ENCODE results near the gene KDM5A. TPM values are rescaled to one million over a fixed set of nuclear protein-coding genes. Genes with fewer than 3 reads are reported as not detected.

The KDM5A gene
- 10 to 100 TPM; 55.4 to 56.3 TPM for total RNA-seq

DNA sequence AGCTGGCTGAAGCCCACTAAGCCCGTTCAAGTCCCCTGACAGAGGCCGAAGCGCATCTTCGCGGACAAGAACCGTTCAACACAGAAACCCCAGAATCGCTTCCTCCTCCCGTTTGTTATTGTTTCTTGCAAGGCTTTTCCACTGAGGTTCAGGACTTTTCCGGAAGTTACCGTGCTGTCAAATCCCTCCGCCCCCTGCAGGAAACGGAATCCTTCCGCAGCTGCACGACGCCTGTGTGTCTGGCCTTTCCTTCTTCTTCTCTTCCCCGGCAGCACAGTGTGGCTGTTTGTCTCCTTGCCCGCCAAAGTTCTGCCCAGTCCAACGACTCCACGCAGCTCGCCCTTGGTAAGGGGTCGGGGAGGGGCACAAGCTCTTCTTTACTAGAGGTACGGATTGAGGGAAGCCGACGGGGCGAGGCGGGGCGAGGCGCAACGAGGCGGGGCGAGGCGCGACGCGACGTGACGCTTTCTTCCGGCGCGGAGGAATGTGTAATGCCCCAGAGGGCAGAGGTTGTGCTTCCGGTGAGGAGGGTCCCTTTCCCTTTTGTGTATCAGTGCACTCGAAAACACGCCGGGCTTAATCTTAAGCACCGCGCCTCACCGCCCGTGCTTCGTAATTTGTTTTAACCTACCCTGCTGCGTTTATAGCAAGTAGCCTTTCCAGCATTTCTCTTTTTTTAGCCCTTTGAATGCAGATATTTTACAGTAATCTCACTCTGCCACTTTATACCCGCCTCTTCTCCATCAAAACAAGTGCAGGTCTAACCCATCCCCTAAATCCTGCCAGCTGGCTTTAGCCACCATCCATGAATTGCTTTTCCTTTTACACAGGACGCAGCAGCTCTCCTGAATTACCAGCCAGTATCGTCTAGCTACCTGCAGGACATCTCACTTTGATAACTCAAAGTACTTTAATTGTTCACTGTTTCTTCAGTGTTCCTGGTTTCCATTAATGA lies at the start of gene KDM5A:
Gene KDM5A (minus strand): TSS at position 179 of the 955 bp plus-strand sequence. CDS start 229 bp downstream, outside the sequence.

DNA sequence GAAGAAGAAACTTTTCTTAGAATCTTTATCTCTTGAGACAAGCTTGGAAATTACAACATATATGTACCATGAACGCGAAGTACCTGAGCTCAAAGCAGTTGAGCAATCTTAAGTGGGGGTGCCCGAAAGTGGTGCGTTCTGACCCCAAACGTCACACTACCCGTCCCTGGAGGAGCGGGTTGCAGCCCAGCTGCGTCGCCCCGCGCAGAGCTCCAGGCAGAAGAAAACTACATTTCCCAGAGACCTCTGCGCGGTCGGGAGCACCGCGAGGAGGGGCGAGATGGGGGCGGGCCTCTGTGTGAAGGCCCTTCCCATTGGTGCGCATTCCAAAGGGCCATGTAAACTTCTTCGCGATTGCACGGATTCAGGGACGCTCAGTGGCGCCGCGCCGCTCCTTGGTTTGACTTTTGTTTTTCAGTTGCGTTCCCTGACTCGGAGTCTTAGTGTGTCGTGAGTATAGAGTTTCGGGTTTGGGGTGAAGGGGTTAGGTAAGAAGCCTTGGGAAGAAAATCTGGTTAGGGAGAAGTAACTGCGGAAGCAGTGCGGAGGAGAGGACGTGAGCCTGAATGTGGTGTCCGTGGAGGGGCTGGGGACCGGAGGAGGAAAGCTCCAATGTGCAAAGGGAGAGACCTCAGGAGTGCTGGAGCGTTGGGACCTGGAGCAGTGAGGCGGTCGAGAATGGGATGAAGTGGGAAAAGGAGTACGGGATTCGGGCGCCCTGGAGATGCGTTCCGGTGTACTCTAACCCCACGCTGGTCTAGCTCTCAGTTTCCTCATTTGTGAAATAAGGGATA lies 12.3 kb upstream of the KDM5A start, which contains the start of gene CCDC77:
Gene CCDC77 (plus strand): TSS at position 410 of the 794 bp plus-strand sequence. CDS start 7,740 bp downstream, outside the sequence.

DNA sequence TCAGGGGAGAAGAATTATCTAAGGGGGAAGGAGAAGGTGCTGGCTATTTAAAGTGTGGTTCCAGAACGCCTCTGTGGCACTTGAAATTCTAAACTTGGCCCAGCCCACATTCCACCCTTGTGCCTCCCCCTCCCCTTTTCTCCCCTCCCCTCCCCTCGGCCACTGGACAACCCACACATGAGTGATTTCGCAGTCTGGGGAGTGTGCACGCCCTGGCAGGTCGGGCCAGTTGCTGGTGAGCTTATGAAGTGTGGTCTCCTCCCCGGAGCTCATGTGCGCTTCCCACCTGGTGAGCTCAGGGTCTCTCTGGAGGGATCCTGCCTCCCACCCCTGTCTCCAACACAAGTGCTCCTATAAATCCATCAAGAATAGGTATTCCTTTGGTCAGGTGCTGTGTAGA lies 126.3 kb downstream of the KDM5A start, which contains the start of gene SLC6A13:
Gene SLC6A13 (minus strand): TSS at position 20 of the 400 bp plus-strand sequence. CDS start 2,784 bp downstream, outside the sequence.

Other genes starting within 250 kb of the KDM5A start
- 1 to 10 TPM in 1 of 2 donors, not detected in 1; 3.8 TPM for gene SLC6A12, start 175.2 kb downstream of the KDM5A start, total RNA-seq
- gene SLC6A13, start 126.5 kb downstream of the KDM5A start, total RNA-seq: under 1 TPM in 1 of 2 donors, not detected in 1; under 0.01 TPM
- 10 to 100 TPM; 15.8 to 20.6 TPM for gene CCDC77, start 12.3 kb upstream of the KDM5A start, total RNA-seq
- gene B4GALNT3, start 70.6 kb upstream of the KDM5A start, total RNA-seq: 1 to 10 TPM in 1 of 2 donors, under 1 TPM in 1; 0.33 to 1.0 TPM

Measured in melanocyte of skin (primary cell).